K562 (cell line): ENCODE results near the gene ZNF547.

Source experiments
- CTBP1 ChIP-seq: fragments of 450-650 bp; IDR thresholded peaks from 2 replicates; pipeline ENCODE4 v1.6.1; 2016; ENCODE audit warnings: borderline replicate concordance
- ETV6 ChIP-seq, 3 experiments: fragments of 150-350 bp in 1 of 3; sonication (generic) in 1 of 3; formaldehyde crosslinking in 1 of 3; IDR thresholded peaks; 2 replicates each; pipeline versions ENCODE4 v1.6.1 to v1.8.0; 2014 to 2022; ENCODE audit warnings: borderline replicate concordance in 2 of 3, low read depth in 2 of 3, antibody characterized with exemption in 1 of 3, low read length in 1 of 3, mild to moderate bottlenecking in 1 of 3, missing genetic modification reagents in 1 of 3
- GTF2B ChIP-seq: IDR thresholded peaks from 2 replicates; pipeline ENCODE4 v1.6.1; 2011; ENCODE audit not compliant: insufficient read length; ENCODE audit errors: extremely low read depth
- POLR2A ChIP-seq: fragments of 450-650 bp; conservative IDR thresholded peaks from 2 replicates; pipeline ENCODE4 v1.6.1; 2016
- PRMT5 ChIP-seq: sonication (generic); formaldehyde crosslinking; IDR thresholded peaks from 2 replicates; pipeline ENCODE4 v1.5.0; 2020; ENCODE audit warnings: missing genetic modification reagents

GRCh38 chr19:57327993-57328392 is 35.4 kb upstream of the ZNF547 start:
- TF ChIP-seq POLR2A: no peak
- TF ChIP-seq CTBP1: no peak
- TF ChIP-seq GTF2B: no peak
- TF ChIP-seq ETV6 (IDR thresholded peaks at IDR 0.05; ENCODE audit: borderline replicate concordance in 1 of 2, low read depth in 2 of 2, low read length in 1 of 2): no peak
- TF ChIP-seq ETV6 (CRISPR knock-in tag; IDR thresholded peaks at IDR 0.05; ENCODE audit: borderline replicate concordance): no peak
- TF ChIP-seq PRMT5 (CRISPR knock-in tag): no peak
